GM12878 (cell line): Measurements from ENCODE around the gene CDH4. TPM values are rescaled to one million over a fixed set of nuclear protein-coding genes. Genes with fewer than 3 reads are reported as not detected.

Experiments
- ATAC-seq: fragments of 200-7000 bp; cut with Tn5 transposase; 3 replicates; pipeline ENCODE4 v1.9.1; 2020; ENCODE audit warnings: mild to moderate bottlenecking, moderate library complexity
- BruUV-seq: library from RNA; stranded (reverse); fragments of 400-500 nt; replicated peaks from 2 replicates; lab custom pipeline; 2021; lab: Mats Ljungman, UMichigan
- CTCF ChIA-PET: fragments of 300-600 bp; sonication (Branson Sonifier 250); formaldehyde crosslinking; extraction: SDS; loops from one replicate; lab custom pipeline; 2021; ENCODE audit warnings: inconsistent platforms; lab: Yijun Ruan, JAX
- POLR2A ChIA-PET: fragments of 350-600 bp; formaldehyde crosslinking; extraction: SDS; loops from one replicate; lab custom pipeline; 2021; ENCODE audit warnings: inconsistent platforms; lab: Charles Lee
- RAD21 ChIA-PET: fragments of 300-600 bp; sonication (Branson Sonifier 250); formaldehyde crosslinking; loops from one replicate; lab custom pipeline; 2023; ENCODE audit warnings: antibody characterized with exemption; ENCODE audit not compliant: unreplicated experiment; lab: Charles Lee
- SMC1A ChIA-PET: fragments of 300-600 bp; sonication (Branson Sonifier 250); formaldehyde crosslinking; loops from one replicate; lab custom pipeline; 2023; ENCODE audit not compliant: unreplicated experiment, uncharacterized antibody; lab: Charles Lee
- DNase-seq: peaks from one replicate; pipeline ENCODE4 v3.0.0-alpha.2; 2011; ENCODE audit warnings: low read depth, low spot score
- FAIRE-seq: peaks from 3 replicates; lab custom pipeline; 2011; peaks lifted over from hg19 to GRCh38; lab: Jason Lieb, UNC
- H2AFZ ChIP-seq: 2 replicates; pipeline ENCODE4 v1.6.0; 2011; ENCODE audit warnings: low read depth, low read length, control low read depth; ENCODE audit not compliant: control insufficient read depth
- H3K27ac ChIP-seq: 2 replicates; pipeline ENCODE4 v1.5.1; 2011; ENCODE audit warnings: control low read depth; ENCODE audit not compliant: control insufficient read depth, insufficient read depth
- H3K27me3 ChIP-seq, 2 experiments: replicated peaks in 1 of 2; 2 replicates each; pipeline versions ENCODE4 v1.6.0 to v1.6.1; 2011; ENCODE audit warnings: low read length in 1 of 2; ENCODE audit not compliant: control insufficient read depth in 2 of 2, insufficient read depth in 2 of 2
- H3K36me3 ChIP-seq, 2 experiments: 2 replicates each; pipeline ENCODE4 v1.5.1; 2011; ENCODE audit warnings: low read length in 1 of 2; ENCODE audit not compliant: control insufficient read depth in 2 of 2, insufficient read depth in 2 of 2
- H3K4me1 ChIP-seq: 2 replicates; pipeline ENCODE4 v1.6.1; 2011; ENCODE audit warnings: mild to moderate bottlenecking, low read length, moderate library complexity, mixed read lengths; ENCODE audit not compliant: control insufficient read depth, insufficient read depth
- H3K4me2 ChIP-seq: 2 replicates; pipeline ENCODE4 v1.6.0; 2011; ENCODE audit warnings: control low read depth; ENCODE audit not compliant: control insufficient read depth, insufficient read depth
- H3K4me3 ChIP-seq: fragments of 200-600 bp; sonication (generic); 2 replicates; pipeline ENCODE4 v1.5.1; 2016
- H3K79me2 ChIP-seq: 2 replicates; pipeline ENCODE4 v1.6.0; 2011; ENCODE audit warnings: low read length; ENCODE audit not compliant: control insufficient read depth, insufficient read depth
- H3K9ac ChIP-seq: 2 replicates; pipeline ENCODE4 v1.8.0; 2011; ENCODE audit warnings: low read length, control low read depth, mixed read lengths; ENCODE audit not compliant: control insufficient read depth, insufficient read depth
- H3K9me3 ChIP-seq: replicated peaks from 3 replicates; pipeline ENCODE4 v1.5.1; 2011; ENCODE audit warnings: mild to moderate bottlenecking, low read length; ENCODE audit not compliant: control insufficient read depth, insufficient read depth
- H4K20me1 ChIP-seq: 2 replicates; pipeline ENCODE4 v1.6.0; 2011; ENCODE audit not compliant: control insufficient read depth, insufficient read depth
- ASH2L ChIP-seq: fragments of 300-600, 200-600 bp; sonication (generic); IDR thresholded peaks from 2 replicates; pipeline ENCODE4 v1.6.1; 2017; ENCODE audit warnings: low read depth, mild to moderate bottlenecking, borderline replicate concordance
- ATF2 ChIP-seq: IDR thresholded peaks from 2 replicates; pipeline ENCODE4 v1.6.1; 2012; ENCODE audit warnings: low read length, inconsistent platforms
- BACH1 ChIP-seq: fragments of 450-650 bp; IDR thresholded peaks from 2 replicates; pipeline ENCODE4 v1.6.1; 2017; ENCODE audit warnings: mild to moderate bottlenecking, borderline replicate concordance
- BMI1 ChIP-seq: fragments of 450-650 bp; IDR thresholded peaks from 2 replicates; pipeline ENCODE4 v1.6.1; 2016; ENCODE audit warnings: mild to moderate bottlenecking, moderate library complexity, borderline replicate concordance
- CEBPB ChIP-seq, 2 experiments: fragments of 150-350 bp in 1 of 2; IDR thresholded peaks; 2 replicates each; pipeline ENCODE4 v1.6.1; 2012 to 2014; ENCODE audit warnings: low read depth in 2 of 2, low read length in 2 of 2, borderline replicate concordance in 1 of 2, inconsistent platforms in 1 of 2
- ESRRA ChIP-seq: IDR thresholded peaks from 2 replicates; pipeline ENCODE4 v1.6.1; 2012; ENCODE audit warnings: mild to moderate bottlenecking, low read length, improper control_type of control experiment
- HDAC2 ChIP-seq: fragments of 200-600 bp; sonication (generic); IDR thresholded peaks from 2 replicates; pipeline ENCODE4 v1.6.1; 2017
- HSF1 ChIP-seq: fragments of 150-350 bp; IDR thresholded peaks from 2 replicates; pipeline ENCODE4 v1.6.1; 2014; ENCODE audit warnings: mild to moderate bottlenecking, low read depth, low read length
- IKZF2 ChIP-seq, 2 experiments: fragments of 450-650 bp; IDR thresholded peaks; 2 replicates each; pipeline ENCODE4 v1.6.1; 2017; ENCODE audit warnings: mild to moderate bottlenecking in 2 of 2, moderate library complexity in 2 of 2
- MLLT1 ChIP-seq: fragments of 450-650 bp; IDR thresholded peaks from 2 replicates; pipeline ENCODE4 v1.6.1; 2016; ENCODE audit warnings: mild to moderate bottlenecking
- NFYA ChIP-seq: IDR thresholded peaks from 2 replicates; pipeline ENCODE4 v1.6.1; 2011; ENCODE audit warnings: low read depth, mild to moderate bottlenecking, low read length, improper control_type of control experiment, borderline replicate concordance
- RB1 ChIP-seq: fragments of 450-650 bp; formaldehyde crosslinking; IDR thresholded peaks from 2 replicates; pipeline ENCODE4 v1.6.1; 2017; ENCODE audit warnings: mild to moderate bottlenecking, borderline replicate concordance
- SP1 ChIP-seq: IDR thresholded peaks from one replicate; pipeline ENCODE4 v1.6.1; 2011; ENCODE audit warnings: low read depth, low read length
- WGBS: methylation state at CpG from one replicate; pipeline ENCODE4 v1.1.6; 2016; ENCODE audit warnings: low lambda C conversion rate; ENCODE audit not compliant: insufficient replicate concordance, insufficient coverage; ENCODE audit errors: missing lambda C conversion rate; 5-methylcytosine and 5-hydroxymethylcytosine counted together
- in situ Hi-C: fragments of 300-500 bp; cut with MboI; formaldehyde crosslinking; loops from 9 replicates; pipeline ENCODE4 v1.14.3; 2018; ENCODE audit warnings: mixed read lengths
- intact Hi-C: fragments of 100-400 bp; cut with micrococcal nuclease; formaldehyde crosslinking; loops from one replicate; pipeline ENCODE4 v1.14.2; 2022; ENCODE audit not compliant: unreplicated experiment
- polyA plus RNA-seq, 11 experiments: library from polyadenylated mRNA; depleted of rRNA in 4 of 11; unstranded in 6 of 11; stranded (reverse) in 5 of 11; fragments of >200 nt; fragmentation: Nextera tagmentation in 4 of 11; fragmentation: Illumina TruSeq in 1 of 11; extraction: Ambion mirVana in 4 of 11; extraction: Trizol in 1 of 11; gene quantifications; 1 replicate in 1 of 11; 2 replicates in 10 of 11; pipeline versions ENCODE4 v1.2.1 to v1.2.3, GENCODE V29; 2011 to 2016; ENCODE audit warnings: inconsistent platforms in 2 of 11, missing spikeins in 2 of 11, low read depth in 1 of 11
- total RNA-seq, 4 experiments: library from RNA; depleted of rRNA in 3 of 4; stranded (reverse); fragments of >200 nt in 3 of 4; fragmentation: Illumina TruSeq in 1 of 4; extraction: Trizol in 1 of 4; gene quantifications; 2 replicates each; pipeline versions ENCODE4 v1.2.1 to v1.2.3, GENCODE V29; 2013 to 2021

The CDH4 gene
- total and polyA plus RNA-seq, 10 of the 15 experiments (the other 5 are each of a cell fraction or from before 2014, with no cell fraction given): not detected

- Histone ChIP-seq H3K27ac (no peak overlapping the region), H3K79me2 (no peaks in the 10 kb centered on the region), H3K4me1 (no peaks in the 10 kb centered on the region), H3K27me3 (no peaks in the 10 kb centered on the region), H3K9me3 (no peaks in the 10 kb centered on the region; the same call in 2 of the 3 replicates), H3K4me2 (no peak overlapping the region), H3K9ac (no peak overlapping the region), H3K36me3 (no peaks in the 10 kb centered on the region), H2AFZ (no peak overlapping the region), H4K20me1 (no peaks in the 10 kb centered on the region), H3K4me3 (no peak overlapping the region)
- CTCF ChIA-PET: no interaction called here
- ATAC-seq: no peak
- no TSS peak for BruUV-seq
- WGBS: 60% methylated on average over 13 of the region's 13 CpGs
- POLR2A ChIA-PET: no interaction called here
- RAD21 ChIA-PET: no interaction called here
- intact Hi-C loops (no loop called here), in situ Hi-C loops (loop anchor here (25.0 kb wide), 1 partner anchor 461 kb away; no protein-coding TSS in a partner anchor)
- SMC1A ChIA-PET: no interaction called here
- DNase-seq: no peak
- no peak for FAIRE-seq
- TF ChIP-seq ASH2L: no peak
- no peak for TF ChIP-seq ESRRA
- no peak for TF ChIP-seq BMI1
- TF ChIP-seq NFYA: no peak
- no peak for TF ChIP-seq IKZF2 (IDR thresholded peaks at IDR 0.05)
- no peak for TF ChIP-seq RB1
- TF ChIP-seq HDAC2: no peak
- TF ChIP-seq CEBPB (IDR thresholded peaks at IDR 0.05; ENCODE audit: borderline replicate concordance in 1 of 2, low read depth in 2 of 2, low read length in 2 of 2): no peak
- no peak for TF ChIP-seq ATF2
- TF ChIP-seq SP1: no peak
- TF ChIP-seq HSF1: no peak
- no peak for TF ChIP-seq MLLT1
- TF ChIP-seq BACH1: no peak
Measured at GRCh38 chr20:61448386-61448785, 196.3 kb downstream of the CDH4 start.
